PFSK-1 (cell line): ENCODE results near the gene HMOX1.

Experiments
- FOXP2 ChIP-seq: optimal IDR thresholded peaks from 2 replicates; pipeline ENCODE3; 2011; ENCODE audit warnings: borderline replicate concordance, control low read depth, inconsistent platforms; ENCODE audit not compliant: insufficient read depth; ENCODE audit errors: extremely low read length, extremely low read depth
- POLR2AphosphoS5 ChIP-seq: IDR thresholded peaks from 2 replicates; pipeline ENCODE4 v1.6.1; 2012; ENCODE audit warnings: low read depth, mild to moderate bottlenecking, control low read depth, low read length, moderate library complexity
- SIN3A ChIP-seq: IDR thresholded peaks from 2 replicates; pipeline ENCODE4 v1.6.1; 2012; ENCODE audit warnings: mild to moderate bottlenecking, low read length, moderate library complexity, borderline replicate concordance; ENCODE audit not compliant: insufficient read depth
- TAF1 ChIP-seq: IDR thresholded peaks from 2 replicates; pipeline ENCODE4 v1.6.1; 2012; ENCODE audit warnings: low read length, control low read depth, borderline replicate concordance; ENCODE audit not compliant: insufficient read depth
- TF ChIP-seq, protein P1 (sequence below), 2 experiments: IDR thresholded peaks; 2 replicates each; pipeline versions ENCODE4 v1.6.1 to v1.8.0; 2011 to 2012; ENCODE audit warnings: low read depth in 2 of 2, low read length in 2 of 2, control low read depth in 1 of 2, inconsistent platforms in 1 of 2, mild to moderate bottlenecking in 1 of 2, moderate library complexity in 1 of 2; ENCODE audit not compliant: insufficient read depth in 1 of 2

HMOX1 gene

DNA sequence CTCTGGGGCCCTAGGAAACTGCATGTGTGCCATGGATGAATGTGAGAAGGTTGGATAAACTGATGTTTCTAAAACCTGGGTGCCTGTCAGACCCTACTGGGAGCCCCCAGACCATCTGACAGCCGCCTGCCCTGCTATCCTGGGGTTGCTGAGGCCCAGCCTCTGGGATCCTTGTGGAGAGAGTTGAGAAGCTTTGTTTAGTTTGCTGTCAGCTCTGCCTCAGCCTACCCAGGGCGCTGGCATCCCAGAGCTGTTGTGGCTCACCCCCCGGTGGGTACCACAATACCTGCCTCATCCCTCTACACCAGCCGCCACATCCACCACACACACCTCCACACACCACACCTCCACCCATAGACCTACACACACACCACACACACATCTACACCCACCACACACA lies 38.5 kb upstream of the HMOX1 start:
- TF ChIP-seq SIN3A (no peak), FOXP2 (no peak), TAF1 (no peak), POLR2AphosphoS5 (no peak)
- TF ChIP-seq, protein P1, sequence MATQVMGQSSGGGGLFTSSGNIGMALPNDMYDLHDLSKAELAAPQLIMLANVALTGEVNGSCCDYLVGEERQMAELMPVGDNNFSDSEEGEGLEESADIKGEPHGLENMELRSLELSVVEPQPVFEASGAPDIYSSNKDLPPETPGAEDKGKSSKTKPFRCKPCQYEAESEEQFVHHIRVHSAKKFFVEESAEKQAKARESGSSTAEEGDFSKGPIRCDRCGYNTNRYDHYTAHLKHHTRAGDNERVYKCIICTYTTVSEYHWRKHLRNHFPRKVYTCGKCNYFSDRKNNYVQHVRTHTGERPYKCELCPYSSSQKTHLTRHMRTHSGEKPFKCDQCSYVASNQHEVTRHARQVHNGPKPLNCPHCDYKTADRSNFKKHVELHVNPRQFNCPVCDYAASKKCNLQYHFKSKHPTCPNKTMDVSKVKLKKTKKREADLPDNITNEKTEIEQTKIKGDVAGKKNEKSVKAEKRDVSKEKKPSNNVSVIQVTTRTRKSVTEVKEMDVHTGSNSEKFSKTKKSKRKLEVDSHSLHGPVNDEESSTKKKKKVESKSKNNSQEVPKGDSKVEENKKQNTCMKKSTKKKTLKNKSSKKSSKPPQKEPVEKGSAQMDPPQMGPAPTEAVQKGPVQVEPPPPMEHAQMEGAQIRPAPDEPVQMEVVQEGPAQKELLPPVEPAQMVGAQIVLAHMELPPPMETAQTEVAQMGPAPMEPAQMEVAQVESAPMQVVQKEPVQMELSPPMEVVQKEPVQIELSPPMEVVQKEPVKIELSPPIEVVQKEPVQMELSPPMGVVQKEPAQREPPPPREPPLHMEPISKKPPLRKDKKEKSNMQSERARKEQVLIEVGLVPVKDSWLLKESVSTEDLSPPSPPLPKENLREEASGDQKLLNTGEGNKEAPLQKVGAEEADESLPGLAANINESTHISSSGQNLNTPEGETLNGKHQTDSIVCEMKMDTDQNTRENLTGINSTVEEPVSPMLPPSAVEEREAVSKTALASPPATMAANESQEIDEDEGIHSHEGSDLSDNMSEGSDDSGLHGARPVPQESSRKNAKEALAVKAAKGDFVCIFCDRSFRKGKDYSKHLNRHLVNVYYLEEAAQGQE (IDR thresholded peaks at IDR 0.05; ENCODE audit: insufficient read depth in 1 of 2, low read depth in 2 of 2, low read length in 2 of 2), result no peak

DNA sequence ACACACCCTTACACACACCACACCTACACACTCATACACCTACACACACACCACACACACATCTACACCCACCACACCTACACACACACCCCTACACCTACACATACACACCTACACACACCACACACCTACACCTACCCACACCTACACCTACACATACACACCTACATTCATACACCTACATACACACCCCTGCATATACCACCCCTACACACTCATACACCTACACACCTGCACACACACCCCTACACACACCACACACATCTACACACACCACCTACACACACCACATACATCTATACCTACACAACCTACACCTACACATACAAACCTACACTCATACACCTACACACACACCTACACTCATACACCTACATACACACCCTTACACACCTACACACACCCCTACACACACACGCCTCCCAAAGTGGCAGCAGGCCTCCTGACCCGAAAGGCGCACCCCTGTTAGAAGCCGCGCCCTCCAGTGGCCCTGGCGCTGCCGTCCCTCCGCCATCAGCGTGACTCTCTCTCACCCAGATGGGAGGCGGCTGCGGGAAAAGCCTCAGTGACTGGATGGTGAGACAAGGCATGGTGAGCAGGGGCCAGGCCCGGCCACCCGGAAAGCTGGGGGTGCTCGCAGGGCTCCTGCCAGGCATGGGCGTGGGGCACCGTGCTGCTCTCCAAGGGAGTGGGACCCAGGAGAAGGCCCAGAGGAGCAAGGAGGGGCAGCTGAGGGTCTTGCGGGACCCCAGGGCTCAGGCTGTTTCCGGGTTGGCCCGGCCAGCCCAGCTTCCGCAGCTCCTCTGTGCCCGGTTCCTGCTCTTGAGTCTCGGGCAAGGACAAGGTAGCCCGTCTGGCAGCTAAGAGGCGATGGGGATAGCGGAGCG lies 37.0 kb upstream of the HMOX1 start:
- no peak for TF ChIP-seq FOXP2
- TF ChIP-seq TAF1, result no peak
- TF ChIP-seq, protein P1 (IDR thresholded peaks at IDR 0.05; ENCODE audit: insufficient read depth in 1 of 2, low read depth in 2 of 2, low read length in 2 of 2), result no peak
- no peak for TF ChIP-seq SIN3A
- TF ChIP-seq POLR2AphosphoS5, result no peak

DNA sequence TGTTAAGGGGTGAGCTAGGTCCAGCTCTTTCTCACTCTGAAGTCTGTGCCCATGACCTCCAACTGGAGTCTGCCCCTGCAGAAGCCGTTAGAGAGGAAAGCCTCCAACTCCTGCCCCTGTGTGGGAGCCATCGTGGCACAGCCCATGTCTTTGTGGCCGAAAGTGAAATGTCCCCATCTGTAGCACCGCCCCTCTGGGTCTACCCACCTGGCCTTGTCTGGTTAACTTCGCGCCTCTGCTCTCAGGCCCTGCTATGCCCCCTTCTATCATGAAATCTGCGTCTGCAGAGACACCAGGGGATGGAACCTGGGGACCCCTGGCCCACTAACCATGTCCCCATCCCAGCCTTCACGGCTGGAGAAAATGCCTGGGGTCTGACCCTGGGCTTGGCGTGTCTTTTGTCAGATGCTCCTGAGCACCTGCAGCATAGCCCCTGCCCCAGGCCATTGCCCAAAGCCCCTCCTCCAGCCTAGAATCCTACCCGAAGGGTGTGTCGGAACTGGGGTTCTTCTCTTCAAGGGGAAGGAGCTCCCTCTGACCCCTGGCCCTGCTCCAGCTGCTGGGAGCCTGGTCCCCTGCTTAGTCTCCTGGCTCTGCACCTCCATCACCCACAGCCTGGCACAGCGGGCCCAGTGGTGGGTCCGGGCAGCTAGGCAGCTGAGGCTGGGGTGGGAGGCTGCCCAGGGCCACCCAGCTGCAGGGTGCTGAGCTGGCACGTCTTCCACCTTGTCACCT lies 35.8 kb upstream of the HMOX1 start:
- TF ChIP-seq SIN3A, result no peak
- TF ChIP-seq TAF1, result no peak
- TF ChIP-seq, protein P1 (IDR thresholded peaks at IDR 0.05; ENCODE audit: insufficient read depth in 1 of 2, low read depth in 2 of 2, low read length in 2 of 2), result no peak
- TF ChIP-seq POLR2AphosphoS5, result no peak
- no peak for TF ChIP-seq FOXP2

DNA sequence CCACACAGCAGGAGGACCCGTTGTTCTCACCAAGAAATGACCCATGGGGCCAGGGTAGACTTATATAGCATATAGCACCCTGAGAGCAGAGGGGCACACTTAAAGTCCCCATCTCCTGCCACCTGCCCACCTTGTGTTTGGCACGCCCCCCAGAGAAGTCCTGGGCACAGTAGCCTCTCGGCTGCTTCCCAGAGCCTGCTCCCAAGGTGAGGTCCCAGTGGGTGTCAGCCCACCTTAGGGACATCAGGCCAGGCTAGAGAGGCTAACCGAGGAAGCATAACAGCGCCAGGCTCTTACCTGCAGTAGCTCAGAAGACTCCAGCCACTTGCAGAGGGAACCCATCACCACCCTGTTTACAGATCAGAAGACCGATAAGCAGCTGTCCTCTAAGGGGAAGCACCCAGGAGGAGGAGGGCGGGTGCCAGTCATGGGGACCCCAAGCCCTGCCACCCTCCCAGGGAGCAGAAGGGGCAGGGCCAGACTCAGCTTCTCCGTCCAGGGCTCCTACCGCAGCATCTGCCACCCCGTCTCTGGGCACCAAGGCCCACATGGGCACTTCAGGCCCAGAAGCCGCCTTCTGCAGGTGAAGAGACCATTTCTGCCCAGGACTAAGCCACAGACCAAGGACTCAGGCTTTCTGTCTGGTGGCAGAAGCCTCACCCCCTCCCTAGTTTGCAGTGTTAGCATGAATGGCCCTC lies 34.9 kb upstream of the HMOX1 start:
- no peak for TF ChIP-seq SIN3A
- TF ChIP-seq, protein P1 (IDR thresholded peaks at IDR 0.05; ENCODE audit: insufficient read depth in 1 of 2, low read depth in 2 of 2, low read length in 2 of 2), result no peak
